Left cardiac atrium (tissue), 4 donors: ENCODE results near the gene SEPTIN5. TPM values are rescaled to one million over a fixed set of nuclear protein-coding genes. Genes with fewer than 3 reads are reported as not detected.
"Not testable (repeated sequence)": the region's sequence is repeated elsewhere in the genome, so short reads cannot be mapped to it uniquely, and the experiment has no call there.

Source experiments
- ATAC-seq, 2 donors: fragments of 200-7000 bp; cut with Tn5 transposase; one replicate each; pipeline ENCODE4 v1.9.1; 2020; ENCODE audit warnings: mild to moderate bottlenecking in 2 of 2, moderate library complexity in 2 of 2
- DNase-seq: peaks from one replicate; pipeline ENCODE4 v3.0.0-alpha.2; 2020
- intact Hi-C, 2 donors: fragments of 100-400 bp; cut with DNase I; formaldehyde crosslinking; loops; one replicate each; pipeline versions ENCODE4 v1.14.1 to v1.15.1; 2022 to 2023
- long read RNA-seq: library from polyadenylated mRNA; unstranded; transcript quantifications from one replicate; pipeline ENCODE4 v2.0.0, GENCODE V29; 2021
- total RNA-seq, 2 donors: library from RNA; stranded (reverse); fragmentation: NEBNext Ultra II Directional; extraction: Animal tissue kit (Norgen Biotek cat#: 25700); gene quantifications; one replicate each; pipeline ENCODE4 v1.2.1, GENCODE V29; 2021
- donor health status: DM: no; HTN: yes; CAD: no.
- donor health status: DM: no; HTN: yes; CAD: no; lungs with severe emphysema.
- donor health status: DM: yes; HTN: yes; CAD: no.
- donor health status: Dilated cardiomyopathy.

SEPTIN5 gene
- total RNA-seq = 100 to 1,000 TPM; 118 to 127 TPM
- long read RNA-seq, transcript SEPT5-208 (11 exons, 2,241 nt) = minor isoform, 5 of 388 reads
- long read RNA-seq, transcript SEPT5-201 (11 exons, 1,588 nt) = major isoform, 324 of 388 reads
- long read RNA-seq, partial matches to known transcripts = 24 of 388 reads
- long read RNA-seq, other reads (novel, unspliced or antisense) = 35 of 388 reads

DNA sequence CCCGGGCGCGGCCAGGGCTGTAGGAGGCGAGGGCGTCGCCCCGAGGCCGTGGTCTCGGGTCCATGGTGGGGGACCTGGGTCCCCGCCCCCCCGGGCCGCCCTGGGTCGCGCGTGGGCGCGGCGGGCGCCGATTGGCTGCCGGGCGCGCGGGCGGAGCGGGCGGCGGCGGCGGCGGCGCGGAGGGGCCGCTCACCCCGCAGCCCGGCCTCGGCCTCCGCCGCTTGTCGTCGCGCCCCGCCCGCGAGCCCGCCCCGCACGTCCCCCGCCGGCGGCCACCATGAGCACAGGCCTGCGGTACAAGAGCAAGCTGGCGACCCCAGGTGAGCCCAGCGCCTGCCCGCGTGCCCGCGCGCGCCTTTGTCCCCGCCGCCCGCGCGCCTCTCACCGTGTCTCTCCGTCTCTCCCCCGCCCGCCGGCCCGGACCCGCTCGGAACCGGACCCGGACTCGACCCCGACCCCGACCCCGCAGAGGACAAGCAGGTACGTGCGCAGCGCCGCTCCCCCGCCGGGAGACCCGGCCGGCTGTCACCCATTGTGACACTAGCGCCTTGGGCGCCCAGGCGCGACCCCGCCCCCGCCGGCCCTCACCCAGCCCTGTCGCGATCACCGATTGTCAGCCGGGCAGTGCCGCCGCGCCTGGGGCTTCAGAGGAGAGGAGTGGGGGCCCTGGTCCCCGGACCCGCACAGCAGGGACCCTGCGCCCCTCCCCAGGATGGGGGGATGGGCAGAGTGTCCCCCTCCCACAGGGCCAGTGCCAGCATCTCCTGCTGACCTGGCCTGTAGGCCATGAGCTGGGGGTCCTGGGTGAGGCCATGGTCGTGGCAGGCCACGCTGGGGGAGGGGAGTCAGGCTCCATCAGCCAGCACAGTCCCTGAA lies at the start of gene SEPTIN5:
SEPTIN5 (plus strand) TSS at position 192 of the 876 bp plus-strand sequence; CDS start at position 278, 86 bp downstream.
- intact Hi-C loops = no loop called here
- no peak for ATAC-seq
- DNase-seq = peak; percentile 22

DNA sequence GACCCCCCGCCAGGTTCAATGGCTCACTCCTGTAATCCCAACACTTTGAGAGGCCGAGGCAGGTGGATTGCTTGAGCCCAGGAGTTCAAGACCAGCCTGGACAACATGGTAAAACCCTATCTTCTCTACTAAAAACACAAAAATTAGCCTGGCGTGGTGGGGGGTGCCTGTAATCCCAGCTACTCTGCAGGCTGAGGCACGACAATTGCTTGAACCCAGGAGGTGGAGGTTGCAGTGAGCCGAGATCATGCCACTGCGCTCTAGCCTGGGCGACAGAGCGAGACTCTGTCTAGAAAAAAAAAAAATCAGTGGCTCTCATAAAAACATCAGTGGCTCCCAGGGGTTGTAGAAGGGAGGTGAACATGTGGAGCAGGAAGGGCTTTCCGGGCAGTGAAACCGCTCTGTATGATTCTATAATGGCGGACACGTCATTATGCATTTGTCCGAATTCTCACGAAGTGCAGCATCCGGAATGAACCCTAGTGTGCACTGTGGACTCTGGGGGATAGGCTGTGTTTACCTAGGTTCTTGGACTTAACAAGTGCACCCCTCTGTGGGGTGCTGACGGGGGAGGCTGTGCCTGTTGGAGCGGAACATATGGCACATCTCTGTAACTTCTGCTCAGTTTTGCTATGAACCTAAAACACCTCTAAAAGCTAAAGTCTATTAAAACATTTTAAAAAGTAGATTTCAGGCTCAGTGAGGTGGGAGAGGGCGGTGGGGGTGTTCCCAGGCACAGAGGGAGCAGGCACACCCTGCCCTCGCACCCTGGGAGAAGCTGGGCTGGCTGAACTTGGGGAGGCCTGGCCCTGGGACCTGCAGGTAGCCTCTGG lies 49.1 kb upstream of the SEPTIN5 start:
- ATAC-seq = no peak
- DNase-seq = no peak
- intact Hi-C loops = no loop called here

DNA sequence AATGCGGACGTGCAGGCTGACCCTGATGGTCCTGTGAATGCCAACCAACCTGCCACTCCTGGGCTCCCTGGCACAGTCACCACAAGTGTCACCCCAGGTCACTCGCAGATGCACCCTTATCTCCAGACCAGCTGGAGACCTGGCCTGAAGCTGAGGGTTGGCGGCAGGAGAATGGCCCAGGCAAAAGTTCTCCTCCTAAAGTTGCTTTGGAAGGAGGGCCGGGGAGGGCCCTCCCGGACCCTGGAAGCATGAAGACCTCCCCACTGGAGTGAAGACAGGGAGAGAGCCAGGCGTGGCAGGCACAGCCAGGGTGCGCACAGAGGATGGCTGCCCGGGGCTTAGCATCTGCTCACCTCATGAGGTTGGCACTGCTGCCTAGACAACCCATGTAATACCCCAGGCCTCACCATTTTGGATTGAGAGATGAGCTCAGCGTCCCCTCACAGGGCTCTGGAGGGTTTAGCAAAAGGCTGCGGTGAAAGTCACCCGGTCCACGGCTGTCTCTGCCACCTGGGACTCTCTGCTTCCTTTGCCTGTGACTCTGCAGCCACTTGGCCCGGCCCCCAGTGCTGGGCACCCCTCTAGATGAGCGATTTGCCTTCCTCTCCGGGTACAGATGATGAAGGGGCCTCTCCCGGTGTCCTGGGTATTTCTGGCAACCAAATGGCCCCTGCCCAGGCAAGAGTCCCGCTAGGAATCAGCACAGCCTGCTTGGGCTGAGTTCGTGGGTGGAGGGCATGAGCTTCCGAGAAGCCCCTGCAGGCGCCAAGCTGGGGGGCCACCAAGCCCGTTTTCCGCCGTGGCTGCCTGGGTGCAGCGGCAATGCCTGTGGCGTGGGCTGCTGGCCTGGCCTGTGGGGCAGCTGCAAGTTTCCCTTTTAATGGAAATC lies 48.3 kb upstream of the SEPTIN5 start:
- no peak for ATAC-seq
- intact Hi-C loops = no loop called here
- no peak for DNase-seq

DNA sequence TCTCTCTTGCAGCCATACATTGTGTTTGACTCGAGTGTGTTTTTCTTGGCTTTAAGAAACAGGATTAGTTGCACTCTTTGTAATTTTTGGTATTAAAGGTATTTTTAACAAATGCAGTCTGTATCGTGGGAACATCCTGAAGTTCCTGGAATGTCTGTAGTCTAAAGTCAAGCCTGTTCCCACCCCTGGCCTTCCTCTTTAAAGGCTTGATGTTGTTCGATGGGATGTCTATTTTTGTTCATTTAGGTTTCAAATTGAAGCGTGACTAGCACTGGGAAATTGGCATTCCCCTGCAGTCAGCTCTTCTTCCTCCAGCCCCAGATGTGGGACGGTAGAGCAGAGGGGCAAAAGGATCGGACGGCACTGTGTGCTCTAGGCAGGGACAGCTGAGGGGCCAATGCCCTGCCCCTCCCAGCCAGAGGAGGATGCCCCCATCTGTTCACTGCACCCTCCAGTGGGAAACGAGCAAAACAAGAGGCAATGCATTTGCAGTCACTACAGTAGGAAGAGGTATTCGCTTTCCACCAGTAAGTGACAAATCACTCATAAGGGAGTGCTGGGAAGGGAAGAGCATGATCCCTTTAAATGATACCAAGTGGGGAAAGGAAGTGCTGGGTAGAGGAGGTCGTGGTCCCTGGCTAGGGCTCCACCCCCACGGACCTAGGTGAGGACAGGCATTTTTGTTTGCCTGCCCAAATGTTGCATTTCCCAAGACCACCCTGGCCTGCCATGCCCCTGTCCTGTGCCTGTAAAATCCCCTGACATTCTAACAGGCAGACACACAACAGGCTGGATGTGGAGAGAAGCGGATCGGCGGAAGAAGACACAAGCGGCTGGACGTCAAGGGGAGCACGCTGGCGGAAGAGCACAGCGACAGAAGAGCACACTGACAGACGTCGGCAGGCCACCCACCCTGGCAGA lies 47.4 kb upstream of the SEPTIN5 start:
- DNase-seq (no peak), ATAC-seq (no peak)
- intact Hi-C loops = no loop called here

DNA sequence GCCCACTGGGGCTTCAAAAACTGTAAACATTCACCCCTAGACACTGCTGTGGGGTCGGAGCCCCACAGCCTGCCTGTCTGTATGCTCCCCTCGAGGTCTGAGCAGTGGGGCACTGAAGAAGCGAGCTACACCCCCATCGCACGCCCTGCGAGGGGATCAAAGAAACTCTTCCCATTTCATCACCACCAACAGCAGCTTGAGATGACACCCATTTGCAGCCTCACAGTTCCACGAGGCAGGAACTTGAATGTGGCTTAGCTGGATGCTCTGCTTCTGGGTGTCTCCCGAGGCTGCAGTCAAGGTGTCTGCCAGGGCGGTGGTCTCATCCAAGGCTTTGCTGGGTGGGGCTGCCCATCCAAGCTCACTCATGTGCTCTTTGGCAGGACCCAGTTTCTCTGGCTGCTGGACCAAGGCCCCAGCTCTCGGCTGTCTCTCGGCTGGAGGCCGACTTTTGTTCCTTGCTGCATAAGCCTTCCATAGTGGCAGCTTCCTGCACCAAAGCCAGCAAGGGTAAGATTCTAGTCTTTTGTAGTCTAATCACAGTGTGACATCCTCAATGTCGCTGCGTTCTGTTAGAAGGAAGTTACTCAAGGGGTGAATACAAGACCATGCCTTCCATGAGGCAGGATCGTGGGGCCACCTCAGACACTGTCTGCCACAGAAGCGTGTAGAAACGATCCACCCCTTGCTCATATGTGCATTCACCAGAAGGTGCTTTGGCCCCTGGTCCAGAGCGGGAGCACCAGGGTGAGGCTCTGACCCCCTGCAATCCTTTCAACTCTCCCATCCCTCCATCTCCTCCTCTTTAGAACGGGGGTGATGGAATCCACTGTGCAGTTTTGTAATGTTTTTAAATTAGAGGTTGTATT lies 46.2 kb upstream of the SEPTIN5 start:
- ATAC-seq = no peak
- no peak for DNase-seq

DNA sequence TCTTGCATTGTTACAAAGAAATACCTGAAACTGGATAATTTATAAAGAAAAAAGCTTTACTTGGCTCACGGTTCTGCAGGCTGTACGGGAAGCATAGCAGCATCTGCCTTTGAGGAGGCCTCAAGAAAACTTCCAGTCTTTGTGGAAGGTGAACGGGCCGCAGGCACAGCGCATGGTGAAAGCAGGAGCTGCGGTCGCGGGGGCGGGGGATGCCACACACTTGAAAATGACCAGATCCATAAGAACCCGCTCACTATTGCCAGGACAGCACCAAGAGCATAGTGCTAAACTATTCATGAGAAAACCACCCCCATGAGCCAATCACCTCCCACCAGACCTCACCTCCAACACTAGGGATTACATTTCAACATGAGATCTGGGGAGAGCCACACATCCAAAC lies 45.6 kb upstream of the SEPTIN5 start:
- ATAC-seq = no peak
- intact Hi-C loops = no loop called here

More for the DNA sequence above, 46.2 kb upstream of the SEPTIN5 start:
- intact Hi-C loops = no loop called here

DNA sequence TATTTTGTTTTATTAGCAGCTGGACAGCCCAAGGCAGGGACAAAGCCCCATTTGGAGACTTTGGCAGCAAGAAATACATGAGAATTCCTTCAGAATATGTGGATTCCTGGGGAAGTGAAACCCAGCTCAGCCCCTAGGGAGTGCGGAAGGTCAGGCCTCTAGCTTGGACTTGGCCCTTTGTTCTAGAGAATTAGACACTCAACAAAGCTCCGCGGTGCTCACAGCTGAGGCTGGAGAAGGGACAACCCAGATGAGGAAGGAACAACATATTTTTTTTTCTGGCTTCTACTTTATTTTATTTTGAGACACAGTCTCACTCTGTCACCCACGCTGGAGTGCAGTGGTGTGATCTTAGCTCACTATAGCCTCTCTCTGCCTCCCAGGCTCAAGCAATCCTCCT lies 44.7 kb upstream of the SEPTIN5 start:
- ATAC-seq (peak; percentile 34 to 45), DNase-seq (no peak)
- intact Hi-C loops = no loop called here

More for the DNA sequence above, 45.6 kb upstream of the SEPTIN5 start:
- no peak for DNase-seq

DNA sequence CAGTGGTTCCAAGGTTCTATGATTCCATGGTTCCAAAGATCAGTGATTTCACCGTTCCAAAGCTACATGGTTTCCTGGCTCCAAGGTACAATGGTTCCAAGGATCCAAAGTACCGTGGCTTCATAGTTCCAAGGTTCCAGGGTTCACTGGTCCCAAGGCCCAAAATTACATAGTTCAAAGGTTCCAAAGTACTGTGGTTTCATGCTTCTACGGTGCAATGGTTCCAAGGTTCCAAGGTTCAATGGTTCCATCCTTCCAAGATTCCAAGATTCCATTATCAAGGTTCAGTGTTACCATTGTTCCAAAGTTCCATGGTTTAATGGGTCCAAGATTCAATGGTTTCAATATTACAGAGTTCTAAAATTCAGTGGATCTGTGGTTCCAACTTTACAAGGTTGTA lies 43.0 kb upstream of the SEPTIN5 start:
- intact Hi-C loops = no loop called here
- DNase-seq (no peak), ATAC-seq (no peak)

DNA sequence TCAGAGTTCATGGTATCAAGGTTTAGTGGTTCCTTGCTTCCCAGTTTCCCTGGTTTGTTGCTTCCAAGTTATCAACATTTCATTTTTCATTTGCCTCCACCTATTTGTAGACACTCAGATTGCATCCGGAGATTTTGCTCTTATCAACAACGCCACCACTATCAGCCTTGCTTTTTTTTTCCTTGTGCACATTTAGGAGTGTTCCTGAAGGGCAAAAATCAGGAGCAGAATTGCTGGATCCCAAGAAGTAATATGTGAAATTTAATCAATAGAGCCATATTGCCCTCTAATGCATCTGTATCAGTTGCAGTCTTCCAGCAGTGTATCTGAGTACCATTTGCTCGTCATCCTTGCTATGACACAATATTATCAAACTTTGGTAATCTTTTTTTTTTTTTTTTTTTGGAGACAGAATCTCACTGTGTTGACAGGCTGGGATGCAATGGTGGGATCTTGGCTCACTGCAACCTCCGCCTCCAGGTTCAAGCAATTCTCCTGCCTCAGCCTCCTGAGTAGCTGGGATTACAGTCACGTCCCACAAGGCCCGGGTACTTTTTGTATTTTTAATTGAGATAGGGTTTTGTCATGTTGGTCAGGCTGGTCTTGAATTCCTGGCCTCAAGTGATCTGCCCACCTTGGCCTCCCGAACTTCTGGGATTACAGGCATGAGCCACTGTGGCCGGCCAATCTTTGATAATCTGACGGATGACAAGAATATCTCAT lies 42.1 kb upstream of the SEPTIN5 start:
- ATAC-seq (no peak), DNase-seq (no peak)
- intact Hi-C loops = no loop called here

DNA sequence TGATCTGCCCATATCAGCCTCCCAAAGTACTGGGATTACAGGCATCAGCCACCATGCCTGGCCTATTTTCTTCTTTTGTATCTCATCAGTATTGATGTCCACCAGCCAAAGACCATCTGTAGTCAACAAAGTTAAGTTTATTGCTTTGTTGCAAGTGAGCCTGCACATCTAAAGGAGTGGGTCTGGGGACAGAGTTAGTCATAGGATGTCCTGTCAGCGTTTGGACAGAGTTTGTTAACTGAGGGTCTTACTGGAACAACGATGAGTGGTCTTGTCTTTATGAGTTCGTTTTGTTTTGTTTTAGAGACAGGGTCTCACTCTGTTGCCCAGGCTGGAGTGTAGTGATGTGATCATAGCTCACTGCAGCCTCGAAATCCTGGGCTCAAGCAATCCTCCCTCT lies 40.6 kb upstream of the SEPTIN5 start:
- no peak for DNase-seq
- ATAC-seq = no peak
- intact Hi-C loops = no loop called here

DNA sequence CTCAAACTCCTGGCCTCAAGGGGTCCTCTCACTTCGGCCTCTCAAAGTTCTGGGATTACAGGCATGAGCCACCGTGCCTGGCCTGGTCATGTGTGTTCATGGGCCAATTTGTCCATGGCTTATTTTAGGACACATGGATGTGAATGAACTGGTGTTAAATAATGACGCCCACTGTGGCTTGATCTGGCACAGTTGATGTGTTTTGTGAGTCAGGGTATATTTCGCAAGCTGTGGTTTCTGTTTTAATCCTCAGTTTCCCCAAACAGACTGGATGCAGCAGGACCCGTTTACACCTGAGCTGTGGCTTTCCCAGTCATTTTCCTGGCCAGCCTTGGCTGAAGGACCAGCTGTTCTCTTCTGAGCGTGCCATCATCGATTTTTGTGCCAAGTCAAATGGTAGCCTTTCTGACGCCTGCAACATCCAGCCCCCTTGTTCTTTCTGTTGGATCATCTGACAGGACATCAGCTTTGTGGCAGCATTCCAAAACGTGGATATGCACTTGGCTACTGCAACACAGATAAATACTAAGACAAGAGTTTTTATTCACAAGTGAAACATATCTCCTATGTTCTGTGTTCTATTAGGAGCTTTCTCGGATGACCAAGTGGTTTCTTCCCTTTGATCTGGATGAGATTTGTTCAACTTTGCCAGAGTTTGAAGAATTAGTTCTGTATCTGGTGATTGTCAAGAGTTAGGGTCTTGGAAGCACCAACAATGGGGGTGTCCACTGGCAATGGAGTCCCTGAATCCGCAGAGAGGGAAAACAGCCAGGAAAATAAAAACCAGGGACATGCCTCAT lies 40.0 kb upstream of the SEPTIN5 start:
- DNase-seq (no peak), ATAC-seq (no peak)
- intact Hi-C loops = no loop called here

DNA sequence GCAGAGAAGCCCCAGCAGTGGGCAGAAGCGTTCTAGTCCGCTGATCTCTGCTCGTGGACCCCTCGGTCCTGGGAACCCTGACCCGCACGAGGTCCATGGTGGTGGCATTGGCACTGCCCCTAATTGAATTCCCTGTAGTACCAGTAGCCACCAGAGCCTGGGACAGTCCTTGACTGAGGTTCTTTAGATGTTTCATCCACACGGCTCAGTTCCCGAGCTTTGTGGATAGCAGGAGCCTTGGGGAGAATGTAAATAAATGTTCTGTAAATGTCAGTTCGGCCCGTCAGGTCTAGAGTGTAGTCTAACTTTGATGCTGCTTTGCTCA lies 39.4 kb upstream of the SEPTIN5 start:
- no peak for DNase-seq
- intact Hi-C loops = no loop called here

DNA sequence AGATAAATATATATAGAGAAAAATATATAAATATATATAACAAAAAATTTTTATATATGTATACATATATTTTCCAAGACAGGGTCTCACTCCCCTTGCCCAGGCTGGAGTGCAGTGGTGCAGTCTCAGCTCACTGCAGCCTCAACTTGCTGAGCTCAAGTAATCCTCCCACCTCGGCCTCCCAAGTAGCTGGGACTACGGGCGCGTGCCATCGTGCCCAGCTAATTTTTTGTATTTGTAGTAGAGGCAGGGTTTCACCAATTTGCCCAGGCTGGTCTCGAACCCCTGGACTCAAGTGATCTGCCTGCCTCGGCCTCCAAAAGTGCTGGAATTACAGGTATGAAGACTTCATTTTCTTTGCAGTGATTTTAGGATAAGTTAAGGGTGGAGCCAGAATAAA lies 38.9 kb upstream of the SEPTIN5 start:
- no peak for ATAC-seq
- intact Hi-C loops = no loop called here
- no peak for DNase-seq

More for the DNA sequence above, 39.4 kb upstream of the SEPTIN5 start:
- no peak for ATAC-seq

DNA sequence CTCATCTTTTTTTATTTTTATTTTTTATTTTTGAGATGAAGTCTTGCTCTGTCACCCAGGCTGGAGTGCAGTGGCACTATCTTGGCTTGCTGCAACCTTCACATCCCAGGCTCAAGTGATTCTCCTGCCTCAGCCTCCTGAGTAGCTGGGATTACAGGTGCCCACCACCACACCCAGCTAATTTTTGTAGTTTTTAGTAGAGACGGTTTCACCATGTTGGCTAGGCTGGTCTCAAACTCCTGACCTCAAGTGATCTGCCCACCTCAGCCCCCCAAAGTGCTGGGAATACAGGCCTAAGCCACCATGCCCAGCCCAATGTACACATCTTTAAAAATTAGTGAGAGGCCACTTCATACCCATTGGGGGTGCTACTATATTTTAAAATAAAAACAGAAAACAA lies 37.9 kb upstream of the SEPTIN5 start:
- ATAC-seq, DNase-seq, intact Hi-C loops: not testable (repeated sequence)

DNA sequence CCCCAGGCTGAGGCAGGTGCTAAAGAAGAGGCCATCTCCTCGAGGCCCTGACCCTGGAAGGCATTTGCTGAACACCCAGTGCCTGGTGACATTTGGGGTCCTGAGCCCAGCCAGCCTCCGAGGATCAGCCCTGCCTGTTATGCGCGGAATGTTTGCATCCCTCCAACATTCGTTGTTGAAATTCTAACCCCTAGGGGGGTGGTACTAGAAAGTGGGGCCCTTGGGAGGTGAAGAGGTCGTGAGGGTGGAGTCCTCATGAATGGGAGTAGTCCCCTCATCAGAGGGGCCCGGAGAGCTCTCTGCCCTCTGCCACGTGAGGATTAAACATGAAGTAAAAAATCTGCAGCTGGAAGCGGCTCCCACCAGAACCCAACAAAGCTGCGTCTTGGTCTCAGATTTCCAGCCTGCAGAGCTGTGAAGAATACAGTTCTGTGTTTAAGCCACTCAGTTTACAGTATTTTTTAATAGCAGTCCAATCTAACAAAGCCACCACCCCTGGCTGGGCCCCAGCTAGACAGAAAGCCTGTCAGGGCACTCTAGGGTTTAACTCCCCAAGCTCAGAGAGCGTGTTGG lies 35.3 kb upstream of the SEPTIN5 start:
- intact Hi-C loops = loop anchor here in 1 of 2 donors (1.0 kb wide), 1 partner anchor 39 kb away; no protein-coding TSS in a partner anchor
- DNase-seq (no peak), ATAC-seq (no peak)
